Midbrain (tissue), 1 donor: ENCODE data around the gene FER1L5.

Source experiments
- DNase-seq: peaks from one replicate; lab custom pipeline; 2025; lab: John Stamatoyannopoulos, UW

The FER1L5 gene

GRCh38 chr2:96747061-96747617, 104.6 kb downstream of the FER1L5 start:
- no peak for DNase-seq

GRCh38 chr2:96751800-96752199, 109.2 kb downstream of the FER1L5 start:
- no peak for DNase-seq

- no peak for DNase-seq
Measured at GRCh38 chr2:96753661-96754282, 111.2 kb downstream of the FER1L5 start.

GRCh38 chr2:96754317-96754716, 111.8 kb downstream of the FER1L5 start:
- no peak for DNase-seq
